IMR-90 (cell line): ENCODE measurements around the gene ZEB2. TPM values are rescaled to one million over a fixed set of nuclear protein-coding genes. Genes with fewer than 3 reads are reported as not detected.
A peak's percentile ranks its signal among the peaks of the same experiment; 100 is the strongest.

Experiments used
- ATAC-seq: fragments of 200-7000 bp; cut with Tn5 transposase; 2 replicates; pipeline ENCODE4 v1.9.1; 2020; ENCODE audit warnings: low read depth, mild to moderate bottlenecking, moderate library complexity
- BruUV-seq: library from RNA; stranded (reverse); fragments of 400-500 nt; replicated peaks from 2 replicates; lab custom pipeline; 2021; lab: Mats Ljungman, UMichigan
- CTCF ChIA-PET: fragments of 300-600 bp; formaldehyde crosslinking; extraction: SDS; loops from one replicate; lab custom pipeline; 2021; ENCODE audit warnings: antibody characterized with exemption; lab: Yijun Ruan, JAX
- POLR2A ChIA-PET: fragments of 300-600 bp; sonication (Branson Sonifier 250); formaldehyde crosslinking; loops from one replicate; lab custom pipeline; 2022; ENCODE audit warnings: antibody characterized with exemption; ENCODE audit not compliant: unreplicated experiment; lab: Charles Lee
- DNase-seq: peaks from one replicate; pipeline ENCODE4 v3.0.0; 2013
- H2AFZ ChIP-seq: replicated peaks from 2 replicates; pipeline ENCODE3; 2013; ENCODE audit warnings: low read length, mild to moderate bottlenecking; ENCODE audit not compliant: poor library complexity
- H2AK5ac ChIP-seq: 2 replicates; pipeline ENCODE4 v1.6.1; 2013; ENCODE audit warnings: low read depth, low read length, inconsistent platforms
- H2AK9ac ChIP-seq: replicated peaks from 2 replicates; pipeline ENCODE3; 2013; ENCODE audit warnings: mild to moderate bottlenecking, low read depth, low read length, moderate library complexity; ENCODE audit not compliant: poor library complexity
- H2BK120ac ChIP-seq: 2 replicates; pipeline ENCODE4 v1.6.1; 2013; ENCODE audit warnings: low read depth, low read length, inconsistent platforms
- H2BK15ac ChIP-seq: 3 replicates; pipeline ENCODE4 v1.6.1; 2013; ENCODE audit warnings: low read depth, low read length, inconsistent platforms
- H2BK20ac ChIP-seq: 2 replicates; pipeline ENCODE4 v1.6.1; 2013; ENCODE audit warnings: low read depth, mild to moderate bottlenecking, inconsistent platforms, low read length, moderate library complexity
- H2BK5ac ChIP-seq: 2 replicates; pipeline ENCODE4 v1.6.1; 2013; ENCODE audit warnings: mild to moderate bottlenecking, low read depth, low read length, inconsistent platforms; ENCODE audit not compliant: poor library complexity, severe bottlenecking
- H3K14ac ChIP-seq: replicated peaks from 2 replicates; pipeline ENCODE4 v1.6.1; 2013; ENCODE audit warnings: low read depth, low read length, inconsistent platforms
- H3K18ac ChIP-seq: 2 replicates; pipeline ENCODE4 v1.6.1; 2013; ENCODE audit warnings: low read depth, low read length, control low read depth
- H3K23ac ChIP-seq: 2 replicates; pipeline ENCODE4 v1.6.1; 2013; ENCODE audit warnings: low read depth, low read length, inconsistent platforms
- H3K27ac ChIP-seq: 2 replicates; pipeline ENCODE4 v1.5.1; 2013; ENCODE audit warnings: mild to moderate bottlenecking, control low read depth, low read length; ENCODE audit not compliant: insufficient read depth
- H3K27me3 ChIP-seq: 2 replicates; pipeline ENCODE4 v1.6.1; 2013; ENCODE audit warnings: low read length; ENCODE audit not compliant: control insufficient read depth, insufficient read depth
- H3K36me3 ChIP-seq: 2 replicates; pipeline ENCODE4 v1.6.1; 2013; ENCODE audit warnings: low read length, mixed read lengths; ENCODE audit not compliant: control insufficient read depth, insufficient read depth
- H3K4ac ChIP-seq: 2 replicates; pipeline ENCODE4 v1.6.1; 2013; ENCODE audit warnings: low read depth, low read length, inconsistent platforms
- H3K4me1 ChIP-seq: 2 replicates; pipeline ENCODE4 v1.6.1; 2013; ENCODE audit warnings: low read length, mixed read lengths; ENCODE audit not compliant: control insufficient read depth, insufficient read depth
- H3K4me2 ChIP-seq: 2 replicates; pipeline ENCODE4 v1.6.1; 2013; ENCODE audit warnings: low read depth, mild to moderate bottlenecking, control low read depth, low read length, moderate library complexity
- H3K4me3 ChIP-seq: 2 replicates; pipeline ENCODE4 v1.5.1; 2013; ENCODE audit warnings: low read depth, mild to moderate bottlenecking, control low read depth, low read length, moderate library complexity; ENCODE audit not compliant: insufficient read depth
- H3K56ac ChIP-seq: 2 replicates; pipeline ENCODE4 v1.6.1; 2013; ENCODE audit warnings: low read length, inconsistent platforms; ENCODE audit not compliant: insufficient read depth; ENCODE audit errors: extremely low read depth
- H3K79me1 ChIP-seq, 2 experiments: 2 replicates each; pipeline ENCODE4 v1.6.1; 2013; ENCODE audit warnings: low read length in 2 of 2, inconsistent platforms in 1 of 2, low read depth in 1 of 2
- H3K9ac ChIP-seq: 2 replicates; pipeline ENCODE4 v1.6.1; 2013; ENCODE audit warnings: low read depth, low read length, control low read depth
- H3K9me1 ChIP-seq: 2 replicates; pipeline ENCODE4 v1.6.1; 2013; ENCODE audit warnings: low read length, inconsistent platforms; ENCODE audit not compliant: insufficient read depth
- H3K9me3 ChIP-seq: 2 replicates; pipeline ENCODE4 v1.6.1; 2013; ENCODE audit warnings: low read length; ENCODE audit not compliant: control insufficient read depth, insufficient read depth
- H4K20me1 ChIP-seq: 2 replicates; pipeline ENCODE4 v1.6.1; 2013; ENCODE audit warnings: low read length, inconsistent platforms; ENCODE audit not compliant: insufficient read depth
- H4K5ac ChIP-seq: 2 replicates; pipeline ENCODE4 v1.6.1; 2013; ENCODE audit warnings: mild to moderate bottlenecking, low read depth, low read length, control low read depth
- H4K8ac ChIP-seq, 2 experiments: 2 replicates each; pipeline ENCODE4 v1.6.1; 2013; ENCODE audit warnings: low read depth in 2 of 2, low read length in 2 of 2, control low read depth in 1 of 2, inconsistent platforms in 1 of 2
- H4K91ac ChIP-seq: 2 replicates; pipeline ENCODE4 v1.6.1; 2013; ENCODE audit warnings: low read depth, low read length, inconsistent platforms; ENCODE audit not compliant: insufficient read depth
- CTCF ChIP-seq: conservative IDR thresholded peaks from 2 replicates; pipeline ENCODE4 v1.5.1; 2012; ENCODE audit warnings: mild to moderate bottlenecking, low read depth, low read length, improper control_type of control experiment
- MAFK ChIP-seq: IDR thresholded peaks from 2 replicates; pipeline ENCODE4 v1.6.1; 2012; ENCODE audit warnings: low read depth, low read length, improper control_type of control experiment
- MAZ ChIP-seq: IDR thresholded peaks from 2 replicates; pipeline ENCODE4 v1.6.1; 2012; ENCODE audit warnings: low read depth, mild to moderate bottlenecking, low read length, improper control_type of control experiment, moderate library complexity, borderline replicate concordance
- RAD21 ChIP-seq: IDR thresholded peaks from 2 replicates; pipeline ENCODE4 v1.6.1; 2012; ENCODE audit warnings: low read length, improper control_type of control experiment
- RCOR1 ChIP-seq: IDR thresholded peaks from 2 replicates; pipeline ENCODE4 v1.6.1; 2012; ENCODE audit warnings: mild to moderate bottlenecking, low read length, improper control_type of control experiment; ENCODE audit not compliant: insufficient replicate concordance
- RFX5 ChIP-seq: IDR thresholded peaks from 2 replicates; pipeline ENCODE4 v1.8.0; 2012; ENCODE audit warnings: low read depth, mild to moderate bottlenecking, low read length, moderate library complexity
- USF2 ChIP-seq: fragments of 150-350 bp; IDR thresholded peaks from 2 replicates; pipeline ENCODE4 v1.6.1; 2017; ENCODE audit warnings: mild to moderate bottlenecking, antibody characterized with exemption, low read length, low read depth
- WGBS, 2 experiments: methylation state at CpG; one replicate each; pipeline versions ENCODE4 v1.1.5 to v1.1.7; 2013; ENCODE audit warnings: missing lambda C conversion rate in 2 of 2; ENCODE audit not compliant: insufficient read length in 1 of 2; ENCODE audit errors: extremely low coverage in 2 of 2; 5-methylcytosine and 5-hydroxymethylcytosine counted together
- dilution Hi-C: fragments of 300-500 bp; cut with HindIII; formaldehyde crosslinking; loops from one replicate; pipeline ENCODE4 v1.14.3; 2018; ENCODE audit warnings: low sequenced_read_pairs; ENCODE audit not compliant: unreplicated experiment
- in situ Hi-C: fragments of 300-500 bp; cut with MboI; formaldehyde crosslinking; loops from 3 replicates; pipeline ENCODE4 v1.14.3; 2019; ENCODE audit warnings: low sequenced_read_pairs, inconsistent platforms, mixed read lengths
- intact Hi-C: fragments of 100-400 bp; cut with micrococcal nuclease; formaldehyde crosslinking; loops from 2 replicates; pipeline ENCODE4 v1.10.0; 2022
- polyA plus RNA-seq, 3 experiments: library from polyadenylated mRNA; depleted of rRNA; stranded (reverse); fragments of >200 nt; gene quantifications; 2 replicates each; pipeline ENCODE4 v1.2.3, GENCODE V29; 2012; ENCODE audit warnings: low replicate concordance in 1 of 3
- total RNA-seq: library from RNA; depleted of rRNA; stranded (reverse); fragments of >200 nt; gene quantifications from 2 replicates; pipeline ENCODE4 v1.2.3, GENCODE V29; 2012

Gene ZEB2
- total and polyA plus RNA-seq, 2 of the 4 experiments (the other 2 are of a cell fraction) = 22.4 to 50.9 TPM

- intact Hi-C loops = no loop called here
- ATAC-seq = no peak
- no peak overlapping the region for H3K4me2 ChIP-seq
These were observed 70.9 kb downstream of the ZEB2 start for GRCh38 chr2:144449028-144449406.

More at GRCh38 chr2:144449028-144449406, 70.9 kb downstream of the ZEB2 start:
- Histone ChIP-seq H2AK5ac (0 out of 2 replicates have a peak overlapping the region, but pooled peaks have one; percentile 36), H3K14ac (no peak overlapping the region), H3K56ac (no peak overlapping the region), H3K27me3 (no peaks in the 10 kb centered on the region), H2BK5ac (no peak overlapping the region), H3K36me3 (peaks cover 2% of the 10 kb centered on the region; the same call in 1 of the 2 replicates), H2AK9ac (no peak overlapping the region), H4K91ac (no peak overlapping the region; the same call in 1 of the 2 replicates), H2BK15ac (no peak overlapping the region), H2AFZ (no peak overlapping the region), H4K8ac (no peak overlapping the region), H3K4me1 (peaks cover 8% of the 10 kb centered on the region), H2BK20ac (no peak overlapping the region), H3K4ac (no peak overlapping the region), H3K79me1 (peaks cover 47 to 67% of the 10 kb centered on the region in 2 experiments), H3K9me3 (no peaks in the 10 kb centered on the region), H2BK120ac (no peak overlapping the region), H3K27ac (no peak overlapping the region), H4K5ac (no peak overlapping the region), H3K9ac (no peak overlapping the region), H3K23ac (no peak overlapping the region), H3K9me1 (peaks cover 7% of the 10 kb centered on the region), H3K4me3 (no peak overlapping the region), H3K18ac (no peak overlapping the region), H4K20me1 (no peaks in the 10 kb centered on the region)
- CTCF ChIA-PET = interaction anchor here (0.9 kb wide), 1 partner anchor 10 kb away, joined by 4 read pairs; no protein-coding TSS in a partner anchor
- BruUV-seq = no TSS peak
- dilution Hi-C loops (no loop called here), in situ Hi-C loops (no loop called here)
- TF ChIP-seq USF2 (no peak), RAD21 (no peak), CTCF (0 out of 2 replicates have a peak, but pooled peaks have one; percentile 16), RCOR1 (no peak), MAZ (no peak), MAFK (no peak), RFX5 (no peak)
- no peak for DNase-seq
- POLR2A ChIA-PET = interaction anchor here (0.6 kb wide), 1 partner anchor 982 kb away, joined by 4 read pairs; no protein-coding TSS in a partner anchor
- WGBS, 2 experiments = 95% methylated on average over 2 of the region's 7 CpGs; no CpG with 5 or more reads in 1 of the 2 experiments
